AG08395 (cell line): ENCODE results near the gene BICDL1.

Source experiments
- DNase-seq: peaks from one replicate; pipeline ENCODE4 v3.0.0; 2012; ENCODE audit warnings: mixed read lengths, low spot score

Gene BICDL1

GRCh38 chr12:120055231-120056000 is 66.4 kb downstream of the BICDL1 start:
- no peak for DNase-seq

GRCh38 chr12:120056739-120057138 is 67.7 kb downstream of the BICDL1 start:
- DNase-seq, result no peak

DNA sequence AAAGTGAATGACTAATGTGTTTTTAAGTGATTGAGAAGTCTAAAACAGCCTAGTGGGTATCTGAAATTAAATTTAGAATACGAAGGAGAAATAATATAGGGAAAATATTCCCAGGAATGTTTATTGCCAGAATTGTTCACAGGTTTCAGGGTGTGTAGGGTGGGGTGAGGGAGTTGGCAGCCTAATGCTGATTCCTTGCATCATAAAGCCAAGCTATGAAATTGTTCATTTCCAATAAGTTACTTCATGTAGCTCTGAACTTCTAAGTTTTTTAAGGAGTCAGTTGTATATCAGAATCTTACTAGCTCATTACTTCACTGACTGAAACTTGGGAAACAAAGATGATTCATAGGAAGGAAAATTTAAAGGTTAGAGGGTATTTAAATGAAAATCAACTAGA is 71.2 kb downstream of the BICDL1 start:
- no peak for DNase-seq

DNA sequence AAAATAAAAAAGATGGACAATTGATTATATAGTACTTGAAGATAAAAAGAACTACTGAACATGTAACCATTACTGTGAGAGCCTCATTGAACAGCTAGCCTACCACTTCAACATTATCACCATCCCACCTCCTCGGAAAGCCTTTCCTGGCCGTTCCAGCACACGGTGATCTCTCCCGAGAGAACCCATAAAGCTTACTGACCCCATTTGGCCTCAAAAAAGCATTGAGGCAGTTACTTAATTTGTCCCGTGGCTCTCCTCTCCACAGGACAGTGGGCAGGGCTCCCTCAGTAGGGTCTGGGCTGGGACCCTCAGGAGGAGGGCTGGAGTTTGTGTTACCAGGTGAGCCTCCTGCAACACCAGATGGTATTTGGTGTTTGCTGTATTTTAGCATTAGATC is 71.7 kb downstream of the BICDL1 start:
- DNase-seq, result no peak

- no peak for DNase-seq
Measured at GRCh38 chr12:120061575-120062214, 72.7 kb downstream of the BICDL1 start.

GRCh38 chr12:120062976-120063579 is 74.0 kb downstream of the BICDL1 start:
- DNase-seq, result no peak

GRCh38 chr12:120064054-120064940 is 75.3 kb downstream of the BICDL1 start:
- DNase-seq, result no peak

GRCh38 chr12:120065472-120065871 is 76.4 kb downstream of the BICDL1 start:
- no peak for DNase-seq

DNA sequence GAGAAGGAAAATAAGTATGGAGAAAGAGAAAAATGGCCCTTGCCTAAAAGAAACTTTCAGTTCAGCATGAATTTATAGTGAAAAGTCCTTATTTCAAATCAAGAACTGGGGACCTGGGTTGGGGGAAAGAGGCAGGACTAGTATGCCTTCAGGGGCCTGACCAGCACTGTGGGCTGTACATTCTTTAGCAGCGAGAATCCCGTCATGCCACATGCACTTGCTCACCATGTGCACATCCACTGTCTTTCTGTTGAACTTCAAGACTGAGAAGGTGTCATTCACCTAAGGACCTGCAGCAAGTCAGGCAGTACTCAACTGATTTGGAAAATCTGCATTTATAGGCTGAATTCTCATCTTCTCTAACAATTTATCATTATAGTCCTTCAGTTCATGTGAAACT is 77.3 kb downstream of the BICDL1 start:
- DNase-seq, result no peak

GRCh38 chr12:120067084-120067869 is 78.2 kb downstream of the BICDL1 start:
- no peak for DNase-seq

DNA sequence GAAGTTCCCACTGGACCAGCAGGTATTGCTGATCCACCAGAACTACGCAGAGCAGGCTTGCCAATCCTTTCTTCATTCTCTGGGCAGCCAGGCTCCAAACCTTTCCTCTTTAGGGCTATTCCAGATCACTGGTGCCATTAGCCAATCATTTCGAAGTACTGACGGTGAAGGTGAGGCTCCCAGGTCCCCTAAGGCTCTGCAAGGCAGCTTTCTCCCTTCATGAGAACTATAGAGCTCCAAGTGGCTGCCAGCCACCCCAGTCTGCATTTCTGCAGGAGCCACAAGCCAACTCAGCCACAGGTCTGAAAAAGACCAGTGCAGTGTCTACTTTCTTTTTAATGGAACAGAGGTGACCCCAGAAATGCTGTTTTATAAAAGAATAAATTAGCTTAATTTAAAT is 78.9 kb downstream of the BICDL1 start:
- DNase-seq, result no peak

GRCh38 chr12:120069278-120069677 is 80.2 kb downstream of the BICDL1 start:
- no peak for DNase-seq

DNA sequence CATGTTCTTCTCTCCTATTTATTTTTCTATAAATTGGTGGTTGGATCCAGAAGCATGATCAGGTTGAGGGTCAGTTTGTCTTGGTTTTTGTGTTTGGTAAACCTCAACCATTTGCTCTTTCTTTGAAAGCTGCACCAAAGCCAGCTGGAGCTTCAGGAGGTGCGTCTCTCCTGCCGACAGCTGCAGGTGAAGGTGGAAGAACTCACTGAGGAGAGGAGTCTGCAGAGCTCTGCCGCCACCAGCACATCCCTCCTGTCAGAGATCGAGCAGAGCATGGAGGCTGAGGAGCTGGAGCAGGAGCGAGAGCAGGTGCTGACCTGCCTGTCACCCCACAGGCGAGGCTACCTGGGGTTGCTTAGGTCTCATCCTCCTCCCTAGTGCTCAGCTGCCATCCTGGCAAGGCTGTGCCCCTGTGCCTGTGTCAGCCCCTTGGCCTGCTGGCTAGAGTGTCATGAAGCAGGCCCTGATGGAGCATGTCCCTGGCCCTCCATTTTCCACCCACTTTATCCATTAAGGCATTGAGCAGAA is 82.5 kb downstream of the BICDL1 start:
- no peak for DNase-seq

- no peak for DNase-seq
Measured at GRCh38 chr12:120072472-120073249, 83.6 kb downstream of the BICDL1 start.

- no peak for DNase-seq
Measured at GRCh38 chr12:120075034-120075616, 86.1 kb downstream of the BICDL1 start.

DNA sequence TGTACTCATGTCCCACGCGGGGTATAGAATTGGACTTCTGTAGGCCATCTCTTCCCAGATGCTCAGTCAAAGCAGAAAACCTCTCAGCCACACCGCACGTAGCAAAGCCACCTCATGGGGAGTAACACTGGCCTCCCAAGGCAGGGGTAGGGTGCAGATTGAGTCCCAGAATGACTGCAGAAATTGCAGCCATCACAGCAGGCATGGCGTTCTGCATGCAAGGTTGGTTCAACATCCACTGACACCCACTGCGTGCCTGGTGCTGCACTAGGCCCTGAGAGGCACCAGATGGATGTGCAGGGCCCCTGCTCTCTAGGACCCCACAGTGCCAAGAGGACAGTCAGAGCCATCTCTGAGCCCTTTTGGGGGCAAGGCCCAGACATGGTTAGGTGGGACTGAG is 87.6 kb downstream of the BICDL1 start:
- DNase-seq, result no peak

GRCh38 chr12:120077260-120077659 is 88.2 kb downstream of the BICDL1 start:
- DNase-seq, result no peak

- no peak for DNase-seq
Measured at GRCh38 chr12:120078868-120079267, 89.8 kb downstream of the BICDL1 start.

DNA sequence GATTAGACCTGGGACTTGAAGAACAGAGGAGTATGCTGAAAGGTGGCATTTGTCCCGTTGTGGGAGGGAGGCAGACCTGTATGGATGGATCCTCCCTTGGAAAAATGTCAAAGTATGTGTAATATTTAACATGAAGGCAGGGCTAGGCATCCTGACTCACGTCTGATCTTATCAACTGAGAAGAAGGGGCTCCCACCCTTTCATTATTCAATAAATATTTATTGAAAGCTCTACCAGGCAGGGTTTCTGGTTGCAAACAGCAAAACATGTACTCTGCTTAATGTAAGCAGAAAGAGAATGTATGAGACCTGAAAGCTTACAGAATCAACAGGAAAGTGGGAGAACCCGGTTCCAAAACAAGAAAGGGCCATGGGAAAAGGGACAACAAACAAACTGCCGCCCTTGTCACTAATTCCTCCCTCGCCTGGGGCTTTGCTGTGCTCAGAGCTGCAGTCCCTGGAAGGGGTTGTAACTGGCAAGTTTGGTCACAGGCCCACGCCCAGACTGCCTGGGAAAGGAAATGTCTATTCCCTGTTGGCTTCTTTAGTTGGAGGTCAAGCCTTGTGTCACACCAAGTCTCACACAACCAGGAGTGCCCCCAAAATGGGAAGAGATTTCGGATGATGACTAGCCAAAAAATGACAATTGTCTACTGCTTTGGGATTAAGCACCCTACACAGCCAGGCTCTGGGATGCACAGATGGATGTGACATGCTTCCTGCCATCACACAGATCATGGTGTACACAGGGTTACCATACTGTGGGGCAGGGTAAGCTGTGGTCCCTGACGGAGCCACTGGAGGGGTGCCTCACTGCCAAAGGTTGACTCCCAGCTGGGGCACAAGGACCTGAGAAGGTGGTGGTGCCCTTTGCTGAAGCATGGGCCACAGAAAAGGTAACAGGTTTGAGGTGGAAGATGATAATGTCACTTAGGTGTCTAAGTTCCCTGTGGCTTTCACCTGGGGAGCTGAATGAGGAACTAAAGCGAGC is 90.7 kb downstream of the BICDL1 start:
- DNase-seq, result no peak
